HG02981 (cell line): ENCODE results near the gene PHLPP1.
"Not testable (repeated sequence)": the region's sequence is repeated elsewhere in the genome, so short reads cannot be mapped to it uniquely, and the experiment has no call there.

ENCODE experiments used
- ATAC-seq: cut with Tn5 transposase; IDR thresholded peaks from one replicate; pipeline ENCODE4 v1.9.1; 2021; ENCODE audit warnings: mild to moderate bottlenecking, moderate library complexity; ENCODE audit not compliant: unreplicated experiment

PHLPP1 gene

GRCh38 chr18:62880673-62881364 is 165.5 kb downstream of the PHLPP1 start:
- ATAC-seq, result no peak

DNA sequence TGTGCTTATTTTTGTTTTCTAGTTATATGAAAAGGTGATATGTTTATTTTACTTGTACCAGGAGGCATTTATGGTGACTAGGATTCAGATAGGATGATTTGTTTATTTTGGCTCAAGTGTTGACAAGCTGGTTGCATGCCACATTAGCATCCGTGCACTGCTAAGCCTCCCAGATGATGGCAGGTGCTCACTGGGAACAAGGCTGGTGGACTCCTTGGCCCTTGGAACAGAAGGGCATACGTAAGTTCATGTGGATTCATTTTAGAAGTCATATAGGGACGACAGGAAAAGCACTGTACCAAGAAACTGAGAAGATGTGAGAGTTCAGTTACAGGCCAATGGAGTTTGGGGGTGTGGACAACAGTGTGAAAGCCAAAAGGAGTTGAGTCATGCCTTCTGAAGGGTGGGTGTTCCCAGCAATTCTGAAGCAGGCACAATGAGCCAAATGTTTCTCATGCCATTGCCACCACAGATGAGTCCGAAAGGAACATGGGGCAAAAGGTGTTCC is 166.2 kb downstream of the PHLPP1 start:
- ATAC-seq, result peak; percentile 53

GRCh38 chr18:62883937-62884735 is 168.8 kb downstream of the PHLPP1 start:
- no peak for ATAC-seq

DNA sequence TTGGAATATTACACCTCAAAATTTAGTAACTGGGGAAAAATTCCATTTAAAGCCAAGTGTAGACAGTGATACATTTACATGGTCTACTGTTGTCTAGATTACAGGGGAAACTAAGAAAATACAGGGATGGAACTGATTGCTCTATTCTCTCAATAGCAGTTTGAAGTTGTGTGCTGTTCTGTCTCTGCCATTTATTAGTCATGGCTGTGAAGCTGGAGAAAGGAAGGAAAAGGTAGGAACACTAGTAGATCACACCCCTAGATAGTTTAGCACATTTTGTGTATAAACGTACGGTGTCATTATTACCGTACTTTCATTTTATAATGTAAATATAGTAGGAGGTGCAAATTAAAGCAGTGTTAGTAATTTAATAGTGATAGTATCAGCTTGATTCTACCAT is 170.5 kb downstream of the PHLPP1 start:
- ATAC-seq, result no peak

DNA sequence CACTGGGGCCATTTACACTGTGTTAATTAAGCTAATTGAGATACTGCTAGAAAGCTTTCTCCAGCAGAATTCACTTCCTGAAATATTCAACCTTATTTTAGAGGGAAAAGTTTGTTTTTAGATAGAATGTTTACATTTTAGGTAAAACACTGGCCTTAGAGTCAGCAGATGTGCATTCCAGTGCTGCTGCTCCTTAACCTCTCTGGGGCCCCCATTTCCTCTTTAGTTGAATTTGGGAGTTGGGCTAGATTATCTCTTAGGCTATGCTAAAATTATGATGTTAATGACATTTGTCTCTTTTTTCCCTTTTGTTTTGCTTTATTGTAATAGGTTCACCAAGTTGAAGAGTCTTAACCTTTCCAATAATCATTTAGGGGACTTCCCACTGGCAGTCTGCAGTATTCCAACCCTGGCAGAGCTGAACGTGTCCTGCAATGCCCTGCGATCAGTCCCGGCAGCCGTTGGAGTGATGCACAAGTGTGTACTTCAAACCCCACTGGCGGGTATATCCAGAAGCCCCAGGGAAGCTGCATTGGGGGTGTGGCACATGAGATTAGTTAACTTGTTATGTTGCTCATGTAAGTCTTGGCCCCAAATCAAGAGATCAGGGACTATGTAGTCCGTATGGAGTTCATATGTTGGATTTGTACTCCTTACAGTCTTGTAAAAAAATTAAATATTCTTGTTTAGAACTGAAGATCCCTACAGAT is 179.5 kb downstream of the PHLPP1 start:
- no peak for ATAC-seq

- no peak for ATAC-seq
Measured at GRCh38 chr18:62897153-62897552, 181.8 kb downstream of the PHLPP1 start.

GRCh38 chr18:62898359-62898758 is 183.0 kb downstream of the PHLPP1 start:
- ATAC-seq, result peak; percentile 90

GRCh38 chr18:62899534-62899933 is 184.2 kb downstream of the PHLPP1 start:
- no peak for ATAC-seq

DNA sequence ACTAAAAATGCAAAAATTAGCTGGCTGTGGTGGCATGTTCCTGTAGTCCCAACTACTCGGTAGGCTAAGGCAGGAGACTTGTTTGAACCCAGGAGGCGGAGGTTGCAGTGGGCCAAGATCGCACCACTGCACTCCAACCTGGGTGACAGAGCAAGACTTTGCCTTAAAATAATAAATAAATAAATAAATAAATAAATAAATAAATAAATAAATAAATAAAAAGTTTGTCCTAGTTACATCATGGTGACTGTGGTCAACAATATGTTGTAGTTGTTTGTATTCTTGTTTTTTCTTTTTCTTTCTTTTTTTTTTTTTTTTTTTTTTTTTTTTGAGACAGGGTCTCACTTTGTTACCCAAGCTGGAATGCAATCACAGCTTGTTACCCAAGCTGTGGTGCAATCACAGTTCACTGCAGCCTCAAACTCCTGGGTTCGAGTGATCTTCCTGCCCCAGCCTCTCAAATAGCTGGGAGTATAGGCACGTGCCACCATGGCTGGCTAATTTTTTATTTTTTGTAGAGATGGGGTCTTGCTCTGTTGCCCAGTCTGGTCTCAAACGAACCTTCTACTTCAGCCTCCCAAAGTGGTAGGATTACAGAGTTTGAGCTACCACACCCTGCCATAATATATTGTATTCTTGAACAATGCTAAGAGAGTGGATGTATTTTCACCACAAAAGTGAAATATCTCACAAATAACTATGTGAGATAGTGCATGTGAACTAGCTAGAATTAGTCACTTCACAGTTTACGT is 185.0 kb downstream of the PHLPP1 start:
- no peak for ATAC-seq

DNA sequence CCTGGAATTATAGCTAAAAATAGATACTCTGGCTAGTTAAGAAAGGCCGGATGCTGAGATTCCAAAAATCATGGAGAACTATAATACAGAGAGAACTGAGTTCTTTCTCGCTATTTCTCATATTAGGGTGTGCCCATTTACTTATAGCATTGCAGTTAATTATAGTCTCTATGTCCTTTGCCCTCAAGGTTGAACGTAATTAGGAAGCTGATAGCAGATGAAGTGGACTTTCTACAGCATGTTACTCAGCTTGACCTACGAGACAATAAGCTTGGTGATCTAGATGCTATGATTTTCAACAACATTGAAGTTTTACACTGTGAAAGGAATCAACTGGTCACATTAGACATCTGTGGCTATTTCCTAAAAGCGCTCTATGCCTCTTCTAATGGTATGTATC is 187.4 kb downstream of the PHLPP1 start:
- no peak for ATAC-seq

DNA sequence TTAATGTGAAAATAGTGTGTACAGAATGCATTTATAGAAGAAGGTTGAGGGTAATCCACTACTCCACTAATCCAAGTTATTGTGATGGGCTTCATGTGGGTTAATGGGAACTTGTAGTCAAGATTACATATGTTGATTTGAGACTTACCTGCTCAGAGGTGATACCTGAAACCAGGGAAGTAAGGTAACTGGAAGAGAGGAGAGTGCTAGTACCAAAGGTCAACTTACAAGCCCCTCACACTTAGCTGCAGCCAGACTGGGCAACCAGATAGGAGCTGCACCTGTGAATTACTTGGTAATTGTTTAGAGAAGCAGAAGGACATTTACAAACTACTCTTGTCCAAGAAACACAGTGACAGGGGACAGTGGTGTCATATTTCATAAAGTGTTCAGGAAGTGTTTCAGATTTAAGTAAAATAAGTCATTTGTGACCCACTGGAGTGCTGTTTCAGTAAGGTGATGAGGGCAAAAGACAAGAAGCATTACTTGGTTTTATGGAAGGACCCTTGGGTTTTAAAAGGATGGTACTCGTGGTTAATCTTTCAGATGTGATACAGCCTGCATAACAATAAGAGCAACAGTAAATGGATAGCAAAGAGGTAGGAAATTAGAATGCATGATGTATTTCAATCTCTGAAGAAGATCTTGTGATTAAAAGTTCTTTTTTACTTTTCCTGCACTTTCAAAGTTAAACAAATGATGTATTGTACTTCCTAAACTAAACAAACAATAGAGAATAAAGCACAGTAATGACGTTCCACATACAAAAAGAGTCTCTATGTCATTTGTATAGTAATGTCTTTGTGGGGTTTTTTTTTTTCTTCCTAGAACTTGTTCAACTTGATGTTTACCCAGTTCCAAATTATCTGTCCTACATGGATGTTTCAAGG is 189.3 kb downstream of the PHLPP1 start:
- ATAC-seq, result no peak

DNA sequence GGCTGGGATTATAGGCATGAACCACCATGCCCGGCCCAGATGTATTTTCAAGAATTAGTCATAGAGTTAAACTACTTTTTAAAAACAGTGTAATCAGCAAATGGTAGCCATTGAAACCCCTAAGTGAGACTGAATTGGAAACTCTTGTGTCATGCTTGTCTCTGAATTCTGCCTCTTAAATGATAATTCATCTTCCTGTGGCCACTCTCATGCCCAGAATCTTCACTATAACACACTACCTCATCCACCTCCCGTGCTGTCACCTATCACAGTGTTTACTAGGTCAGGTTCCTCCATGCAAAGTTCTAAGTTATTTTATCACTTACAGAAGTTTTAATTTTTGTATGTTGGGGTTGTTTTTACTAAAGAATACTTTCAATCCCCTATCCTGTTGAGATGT is 197.5 kb downstream of the PHLPP1 start:
- ATAC-seq, result no peak

DNA sequence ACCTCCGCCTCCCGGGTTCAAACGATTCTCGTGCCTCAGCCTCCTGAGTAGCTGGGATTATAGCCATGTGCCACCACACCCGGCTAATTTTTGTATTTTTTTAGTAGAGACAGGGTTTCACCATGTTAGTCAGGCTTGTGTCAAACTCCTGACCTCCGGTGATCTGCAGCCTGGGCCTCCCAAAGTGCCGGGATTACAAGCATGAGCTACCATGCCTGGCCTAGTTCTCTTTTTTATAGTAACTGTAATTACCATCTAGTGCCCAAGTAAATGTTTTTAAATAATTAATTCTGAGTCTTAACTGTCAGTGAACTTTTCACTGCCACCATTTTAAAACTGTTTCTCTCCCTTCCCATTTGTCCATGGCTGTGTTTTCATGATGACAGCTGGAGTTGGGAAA is 198.5 kb downstream of the PHLPP1 start:
- ATAC-seq, result not testable (repeated sequence)

DNA sequence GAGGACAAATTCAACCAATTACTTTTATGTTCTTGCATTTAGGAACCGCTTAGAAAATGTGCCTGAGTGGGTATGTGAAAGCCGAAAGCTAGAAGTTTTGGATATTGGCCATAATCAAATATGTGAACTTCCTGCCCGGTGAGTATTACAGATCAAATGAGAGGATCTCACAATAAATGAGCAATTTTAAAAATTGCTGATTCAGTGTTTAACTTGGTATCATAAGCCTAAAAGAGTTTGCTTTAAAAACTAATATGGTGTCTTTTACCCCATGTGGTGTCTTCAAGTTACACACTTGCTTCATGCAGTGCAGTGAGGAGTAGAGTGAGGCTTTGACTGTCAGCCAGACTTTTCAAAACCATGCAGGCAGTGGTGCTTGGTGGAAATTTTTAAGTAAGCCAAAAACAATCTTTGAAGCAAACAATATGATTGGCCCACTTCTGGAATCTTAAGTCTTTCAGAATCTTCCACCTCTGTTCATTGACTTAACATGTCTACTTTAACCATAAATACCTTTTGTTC is 199.6 kb downstream of the PHLPP1 start:
- no peak for ATAC-seq

GRCh38 chr18:62918361-62918760 is 203.0 kb downstream of the PHLPP1 start:
- no peak for ATAC-seq

- ATAC-seq, result no peak
Measured at GRCh38 chr18:62919109-62919838, 203.9 kb downstream of the PHLPP1 start.

DNA sequence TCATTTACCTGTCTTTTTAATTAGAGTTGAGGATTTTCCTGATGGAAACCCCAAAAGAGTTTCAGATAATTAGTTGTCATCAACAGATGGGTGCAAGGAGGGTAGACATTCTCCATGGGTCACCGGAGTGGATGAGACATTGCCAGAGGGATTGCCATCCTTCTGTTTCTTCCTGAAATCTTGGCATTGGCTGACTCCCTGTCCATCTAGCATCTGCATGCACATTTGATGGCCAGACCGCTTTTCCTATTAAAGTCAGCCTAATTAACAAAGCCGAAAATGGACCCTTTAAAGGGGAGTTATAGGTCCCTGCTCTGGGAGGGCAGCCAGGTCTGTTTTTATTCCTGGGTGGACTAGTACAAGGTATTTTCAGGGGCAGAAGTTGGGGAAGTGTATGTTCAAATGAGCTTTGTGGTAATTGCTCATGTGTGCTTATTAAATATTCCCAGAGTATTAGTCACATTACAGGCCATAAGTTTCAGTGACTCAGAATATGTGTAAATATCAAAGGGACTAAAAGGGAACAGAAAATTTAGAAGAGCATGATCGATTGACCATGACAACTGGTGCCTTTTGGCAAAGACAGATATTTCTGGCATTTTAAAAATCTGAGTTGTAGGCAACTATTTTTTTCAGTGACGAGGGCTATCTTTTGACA is 209.8 kb downstream of the PHLPP1 start:
- no peak for ATAC-seq

- ATAC-seq, result no peak
Measured at GRCh38 chr18:62928326-62928725, 213.0 kb downstream of the PHLPP1 start.
